Left renal cortex interstitium (tissue), 4 donors: ENCODE measurements around the gene TMOD2. TPM values are rescaled to one million over a fixed set of nuclear protein-coding genes. Genes with fewer than 3 reads are reported as not detected.

Experiments used
- DNase-seq, 4 donors: peaks; one replicate each; pipeline ENCODE4 v3.0.0-alpha.2; 2013; ENCODE audit warnings: low read depth in 4 of 4, low spot score in 2 of 4, missing footprints in 1 of 4
- polyA plus RNA-seq, 4 donors: library from polyadenylated mRNA; unstranded; fragments of 120-200 nt; gene quantifications; one replicate each; pipeline ENCODE4 v1.2.1, GENCODE V29; 2013; ENCODE audit not compliant: insufficient read length in 4 of 4

TMOD2 gene
- polyA plus RNA-seq, 4 donors = 4.0 to 5.8 (median 4.3) TPM

DNA sequence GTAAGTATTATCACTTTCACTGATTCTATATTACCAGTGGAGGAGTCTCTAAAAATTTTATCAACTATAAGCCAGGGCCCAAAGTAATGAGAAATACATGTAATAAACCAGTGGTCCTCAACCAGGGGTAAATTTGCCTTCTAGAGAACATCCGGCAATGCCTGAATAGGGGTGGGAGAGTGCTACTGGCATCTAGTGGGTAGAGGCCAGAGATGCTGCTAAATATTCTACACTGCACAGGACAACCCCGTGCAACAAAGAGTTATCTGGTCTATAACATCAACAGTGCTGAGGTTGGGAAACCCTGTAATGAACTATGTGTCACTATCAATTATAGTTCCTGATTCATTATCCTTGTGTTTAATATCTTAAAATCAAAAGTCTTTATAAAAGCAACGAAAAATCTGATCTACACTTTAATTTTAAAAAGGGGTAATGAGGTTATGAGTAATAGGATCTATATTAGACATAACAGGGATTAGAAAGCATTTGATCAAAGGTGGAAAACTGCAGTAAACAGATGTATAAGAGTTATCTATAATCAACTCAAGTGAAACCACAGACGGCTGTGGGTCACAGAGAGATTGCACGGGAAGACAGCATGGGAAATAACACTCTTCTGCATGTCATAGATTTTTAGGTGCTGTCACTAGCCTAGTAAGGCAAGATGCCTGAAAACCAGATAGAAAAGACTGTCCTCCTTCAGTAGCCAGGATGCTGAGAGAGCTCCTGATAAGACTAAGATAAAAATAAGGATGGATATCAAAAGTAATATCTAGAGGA lies 16.0 kb upstream of the TMOD2 start:
- DNase-seq = no peak

DNA sequence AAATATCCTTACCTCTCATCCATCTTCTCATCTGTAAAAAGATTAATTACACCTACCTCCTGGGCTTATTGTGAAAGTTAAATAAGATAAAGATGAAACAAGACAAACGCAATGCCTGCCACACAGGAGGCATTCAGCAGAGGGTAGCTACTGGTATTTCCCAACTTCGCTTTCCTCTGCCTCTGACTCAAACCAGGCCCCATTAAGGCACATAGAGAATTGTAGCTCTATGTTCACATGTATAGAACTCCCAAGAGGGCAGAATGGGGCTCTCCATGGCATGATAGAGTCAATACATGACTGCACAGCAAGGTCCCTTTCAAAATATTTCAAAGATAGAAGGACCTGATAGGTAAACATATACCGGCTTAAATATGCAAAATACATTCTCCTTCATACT lies 15.3 kb upstream of the TMOD2 start:
- DNase-seq = no peak

DNA sequence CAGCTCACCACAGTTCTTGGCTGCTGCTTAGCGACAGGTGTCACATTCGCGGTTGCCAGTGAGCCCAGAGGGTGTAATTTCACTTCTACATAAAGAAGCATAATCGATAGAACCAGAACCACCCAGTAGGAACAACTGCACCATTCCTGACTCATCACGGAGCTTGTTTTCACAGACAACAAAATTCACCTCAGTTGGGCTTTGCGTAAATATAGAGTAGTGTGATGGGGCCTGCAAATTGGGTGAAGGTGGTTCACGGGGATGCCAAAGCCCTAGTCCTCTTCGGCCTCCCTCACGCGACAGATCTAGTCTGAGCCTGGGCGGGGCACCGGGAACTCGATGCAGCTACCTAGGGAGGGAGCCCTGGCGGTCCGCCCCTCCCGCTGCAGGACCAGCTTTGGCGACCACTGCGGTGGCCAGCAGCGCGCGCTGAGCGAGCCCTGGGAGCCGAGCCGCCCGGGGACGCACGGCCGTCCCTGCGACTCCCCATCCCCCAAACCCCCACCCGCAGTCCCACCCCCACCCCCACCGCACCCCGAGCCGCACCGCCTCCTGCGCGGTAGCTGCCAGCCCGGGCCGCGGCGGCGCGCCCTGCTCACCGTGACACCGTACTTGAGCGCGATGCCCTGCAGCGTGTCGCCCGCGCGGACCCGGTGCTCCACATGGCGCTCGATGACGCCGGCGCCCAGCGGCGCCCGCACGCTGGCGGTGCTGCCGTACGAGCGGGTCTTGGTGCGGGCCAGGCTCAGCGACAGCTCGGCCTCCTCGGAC lies 14.5 kb upstream of the TMOD2 start:
- no peak for DNase-seq

DNA sequence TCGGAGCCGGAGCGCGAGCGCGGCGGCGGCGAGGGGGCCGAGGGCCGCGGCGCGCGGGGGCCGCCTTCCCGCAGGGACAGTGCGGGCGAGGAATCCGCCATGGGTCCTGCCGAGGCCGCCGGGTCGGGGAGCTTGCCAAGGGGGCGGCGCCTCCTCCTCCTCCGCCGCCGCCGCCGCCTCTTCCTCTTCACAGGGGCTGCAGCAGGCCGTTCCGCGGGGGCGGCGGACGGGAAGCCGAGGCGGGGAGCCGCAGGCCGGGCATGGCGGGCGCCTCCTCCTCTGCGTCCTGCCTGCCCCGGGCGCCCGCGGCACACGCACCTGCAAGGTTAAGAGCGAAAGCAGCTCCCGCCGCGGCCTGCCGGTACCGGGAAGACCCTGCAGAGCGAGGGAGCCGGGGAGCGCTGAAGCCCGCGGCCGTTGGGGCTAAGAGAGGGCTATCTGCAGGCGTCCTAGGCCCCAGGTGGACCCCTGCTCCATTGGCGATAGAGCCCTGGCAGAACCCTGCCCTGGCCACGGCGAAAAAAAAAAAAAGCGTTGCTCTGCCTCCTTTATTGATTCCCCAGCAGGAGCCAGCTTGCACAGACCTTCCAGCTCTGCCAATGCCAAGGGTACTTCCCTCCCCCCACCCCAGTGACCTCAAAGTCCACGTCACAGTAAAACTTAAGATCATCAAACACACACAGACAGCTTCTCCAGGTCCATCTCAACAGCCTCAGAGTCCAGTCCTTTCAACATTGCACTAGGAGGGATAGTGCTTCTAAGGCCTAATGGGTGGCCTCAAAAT lies 13.7 kb upstream of the TMOD2 start, which contains the start of gene LYSMD2:
Gene LYSMD2 (minus strand): TSS at position 134 of the 784 bp plus-strand sequence. CDS start 33 bp downstream, at position 101.
- DNase-seq = no peak

DNA sequence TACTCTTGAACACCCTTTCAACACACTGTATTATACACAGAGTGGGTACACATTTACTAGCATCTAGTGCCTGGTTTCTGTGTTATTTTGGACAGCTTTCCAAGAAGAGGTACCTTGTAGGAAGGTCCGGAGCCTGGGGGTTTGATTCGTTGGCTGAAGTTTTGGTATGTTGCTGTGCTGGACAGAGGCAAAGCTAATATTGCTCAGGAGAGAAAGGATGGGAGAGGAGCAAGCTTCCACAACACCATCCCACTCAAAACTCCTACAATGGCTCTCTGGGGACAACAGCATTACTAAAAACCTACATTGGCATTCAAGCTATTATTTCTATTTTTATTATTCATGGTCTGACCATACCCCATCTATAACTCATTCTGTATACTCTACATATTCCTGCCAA lies 12.8 kb upstream of the TMOD2 start:
- DNase-seq = no peak

DNA sequence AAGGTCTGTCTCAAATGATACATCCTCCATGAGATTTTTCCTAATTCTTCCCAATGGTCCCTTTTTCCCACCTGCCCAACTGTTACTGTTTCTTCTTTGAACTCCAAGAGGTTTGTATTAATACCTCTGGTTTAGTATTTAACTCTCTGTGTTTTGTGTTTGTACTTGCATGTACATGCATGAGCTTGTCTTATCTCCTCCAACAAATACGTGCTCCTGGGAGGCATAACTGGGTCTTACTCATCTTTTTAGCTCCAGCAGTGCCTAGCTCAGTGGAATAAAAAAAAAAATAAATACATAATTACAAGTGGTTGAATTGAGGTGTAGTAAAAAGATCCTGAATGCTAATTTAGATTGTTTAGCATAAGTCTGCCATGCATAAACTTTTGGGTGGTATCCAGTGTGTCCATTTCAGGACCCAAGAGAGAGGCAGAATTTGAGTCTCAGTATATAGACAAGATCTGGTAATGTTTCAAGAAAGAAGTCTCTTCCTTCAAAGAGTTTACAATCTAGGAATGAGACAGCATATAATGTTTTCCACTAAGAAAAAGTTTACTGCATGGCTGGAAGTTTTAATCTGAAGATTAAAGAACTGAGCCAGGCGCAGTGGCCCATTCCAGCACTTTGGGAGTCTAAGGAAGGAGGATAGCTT lies 12.2 kb upstream of the TMOD2 start:
- DNase-seq = no peak

DNA sequence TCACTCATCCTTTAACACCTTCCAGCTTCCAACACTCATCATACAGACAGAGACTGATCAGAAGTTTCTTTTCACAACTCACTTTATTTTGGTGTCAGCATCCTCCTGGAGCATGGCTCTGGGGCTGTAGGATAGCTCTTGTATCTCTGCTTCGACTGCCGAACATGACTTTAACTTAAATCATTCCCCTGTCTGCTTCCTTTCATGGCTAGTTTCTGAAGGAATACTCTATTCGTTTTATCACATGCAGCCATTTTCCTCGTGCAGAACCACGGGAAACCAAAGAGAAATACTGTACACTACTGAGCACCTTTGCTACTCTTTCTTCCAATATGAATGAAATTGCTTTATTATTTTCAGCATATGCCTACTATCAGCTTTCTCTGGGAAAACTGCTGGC lies 2.1 kb upstream of the TMOD2 start:
- DNase-seq = no peak

DNA sequence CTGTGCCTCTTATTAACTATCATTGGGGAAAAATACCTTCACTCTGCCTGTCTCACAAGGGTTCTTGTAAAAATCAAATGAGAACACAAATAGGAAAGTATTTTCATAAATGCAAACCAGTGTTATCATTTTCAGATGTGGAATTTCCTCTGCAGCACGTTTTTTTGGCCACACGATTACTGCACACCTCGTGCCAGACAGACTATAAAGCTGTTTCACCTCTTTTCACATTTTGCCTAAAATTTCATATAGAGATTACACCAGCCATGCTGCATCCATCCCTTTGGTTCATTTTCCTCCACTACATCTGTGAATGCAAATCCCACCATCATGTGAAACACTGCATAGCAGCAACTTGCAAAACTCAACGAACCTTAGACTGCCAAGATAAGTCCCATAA lies 1.2 kb upstream of the TMOD2 start:
- DNase-seq = no peak

DNA sequence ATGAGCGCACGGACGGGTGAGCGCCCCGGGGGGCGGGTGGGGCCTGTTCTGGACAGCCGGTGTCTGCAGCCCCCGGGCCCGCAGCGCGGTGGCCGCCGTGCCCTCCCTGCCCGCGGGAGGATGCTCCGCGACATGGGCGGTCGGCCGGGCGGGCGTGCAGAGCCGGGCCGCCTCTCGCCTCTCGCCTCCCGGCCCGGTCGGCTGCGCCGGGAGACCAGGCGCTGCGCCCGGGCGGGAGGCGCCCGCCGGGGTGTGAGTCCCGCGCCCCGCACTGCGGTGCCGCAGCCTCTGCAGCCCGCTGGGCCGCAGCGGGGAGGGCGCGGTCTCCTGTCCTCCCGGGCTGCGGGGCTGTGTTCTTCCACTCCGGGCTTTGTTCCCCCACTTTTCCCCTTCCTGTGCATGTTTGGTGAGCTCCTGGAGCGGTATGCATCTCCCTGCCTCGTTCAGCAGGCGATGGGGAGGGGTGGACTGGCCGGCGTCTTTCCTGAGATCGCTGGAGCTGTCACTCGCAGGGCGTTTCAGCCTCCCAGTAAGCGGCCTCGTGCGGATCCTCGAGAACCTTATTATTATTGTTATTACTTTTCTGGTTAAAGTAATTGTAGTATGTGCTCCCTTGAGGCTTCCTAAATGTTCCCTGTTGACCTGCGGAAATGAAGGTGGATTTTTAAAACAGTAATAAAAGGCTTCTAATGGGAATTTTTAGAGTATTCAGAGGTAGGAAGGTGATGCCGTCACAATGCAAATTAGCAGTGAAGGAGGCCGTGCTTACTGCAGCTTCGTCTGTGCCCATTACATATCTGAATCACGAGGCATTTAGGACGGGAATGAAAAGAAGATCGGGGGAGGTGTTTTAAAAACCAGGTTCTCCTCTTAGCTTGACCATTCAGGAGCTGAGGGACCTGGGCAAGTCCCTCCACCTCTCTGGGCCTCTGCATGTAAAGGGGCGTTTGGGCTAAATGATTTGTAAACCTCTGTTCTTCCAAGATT lies 593 bp downstream of the TMOD2 start:
- DNase-seq = no peak

DNA sequence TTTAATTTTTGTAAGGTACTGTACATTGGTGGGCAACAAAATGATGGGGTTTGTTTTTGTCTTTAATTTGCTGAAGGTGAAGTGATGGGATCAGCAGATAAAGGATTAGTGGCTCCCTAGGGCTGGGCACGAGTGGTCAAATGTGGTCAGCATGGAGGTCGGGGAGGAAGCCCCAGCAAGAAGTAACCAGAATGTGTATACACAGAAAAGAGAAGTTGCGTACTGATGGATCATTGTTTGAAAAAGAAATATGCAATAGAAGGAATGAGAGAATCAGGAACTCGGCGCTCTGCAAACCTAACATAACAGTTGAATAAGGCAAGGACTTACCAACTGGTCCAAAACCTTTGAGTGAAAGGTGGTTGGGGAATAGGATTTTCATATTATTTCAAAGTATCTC lies 1.5 kb downstream of the TMOD2 start:
- DNase-seq = no peak

DNA sequence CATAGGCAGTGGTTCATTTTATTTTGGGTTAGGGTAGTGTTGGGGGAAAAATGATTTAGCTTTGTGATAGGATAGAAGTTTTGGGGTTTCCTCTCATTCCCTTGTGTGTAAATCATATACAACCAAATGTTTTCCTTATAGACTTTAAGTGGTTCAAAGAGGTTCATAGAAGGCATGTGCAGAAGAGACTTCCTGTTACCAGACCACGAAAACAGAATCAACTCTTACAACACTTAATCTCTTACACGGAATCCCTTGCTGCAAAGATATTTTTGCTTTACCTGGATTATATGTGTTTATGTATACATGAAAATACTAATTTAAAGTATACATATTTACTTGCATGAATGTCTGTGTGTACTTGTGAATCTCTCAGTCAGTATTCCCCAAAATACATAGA lies 2.9 kb downstream of the TMOD2 start:
- DNase-seq = no peak

DNA sequence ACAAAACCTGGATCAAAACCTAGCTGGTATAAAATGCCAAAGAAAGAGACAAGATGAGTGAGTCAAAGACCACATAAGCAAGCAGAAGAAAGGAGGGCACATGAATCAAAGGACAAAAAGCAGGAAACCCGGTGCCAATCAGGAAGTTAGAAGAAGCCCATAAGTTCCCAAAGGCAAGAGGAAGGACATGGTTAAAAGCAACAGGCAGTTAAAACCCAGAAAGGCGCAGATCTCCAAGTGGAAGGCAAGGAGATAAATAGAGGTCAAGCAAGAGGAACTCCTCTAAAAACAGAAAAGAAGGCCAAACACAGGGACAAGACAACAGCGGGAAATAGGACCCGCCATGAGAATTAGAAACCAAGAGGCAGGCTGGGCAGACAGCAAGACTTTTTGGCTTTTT lies 4.4 kb downstream of the TMOD2 start:
- DNase-seq = no peak

DNA sequence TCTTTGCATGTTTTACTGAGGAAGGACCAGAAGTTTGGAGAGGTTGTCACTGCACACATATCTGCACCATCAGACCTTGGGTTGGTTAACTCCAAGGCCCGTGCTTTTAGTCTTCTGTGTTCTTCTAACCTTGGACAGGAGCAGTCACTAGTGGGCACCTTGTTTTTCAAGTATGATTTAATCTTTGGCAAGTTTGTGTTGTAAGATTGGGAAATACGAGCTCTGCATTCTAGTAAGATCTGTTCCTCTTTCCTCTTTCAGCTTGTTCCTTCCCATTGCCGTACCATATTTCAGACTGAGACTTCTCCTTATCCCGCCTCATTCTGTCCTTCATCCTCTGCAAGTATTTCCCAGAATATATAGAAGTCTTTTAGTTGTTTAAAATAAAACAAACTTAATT lies 5.1 kb downstream of the TMOD2 start:
- DNase-seq = no peak

DNA sequence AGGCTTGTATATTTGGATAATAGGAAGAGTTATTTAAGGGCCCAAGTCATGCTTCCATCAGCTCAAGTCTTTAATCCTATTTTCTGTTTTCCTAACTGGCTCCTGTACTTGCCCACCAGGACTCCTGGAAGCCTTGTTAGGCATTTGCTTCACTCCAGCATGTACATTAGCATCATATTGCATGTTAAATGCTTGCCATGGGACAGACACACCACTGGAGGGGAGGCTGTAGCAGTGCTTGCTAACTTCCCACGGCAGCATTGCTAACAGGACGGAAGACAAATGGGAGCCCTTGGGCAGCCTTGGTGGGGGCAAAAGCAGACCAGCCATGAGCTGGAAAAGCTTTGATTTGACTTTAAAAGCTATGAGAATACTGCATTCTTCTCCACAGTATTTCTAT lies 6.1 kb downstream of the TMOD2 start:
- DNase-seq = no peak

DNA sequence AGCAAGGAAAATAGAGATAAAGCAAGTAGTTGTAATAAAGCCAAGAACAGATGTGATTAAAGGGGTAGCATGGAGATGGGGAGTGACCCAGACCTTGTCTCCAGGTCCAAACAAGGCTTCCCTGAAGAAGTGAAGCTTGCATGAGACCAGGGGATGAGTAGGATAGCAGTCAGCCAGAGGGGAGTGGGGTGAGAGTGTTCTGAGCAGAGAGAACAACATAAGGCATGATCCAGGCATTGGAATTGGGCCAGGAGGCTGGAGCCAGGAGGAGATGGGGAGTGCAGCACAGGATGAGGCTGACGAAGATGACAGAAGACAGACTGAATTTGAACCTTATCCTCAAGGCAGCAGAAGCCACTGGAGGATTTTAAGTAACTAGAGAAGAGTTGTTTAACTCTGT lies 7.2 kb downstream of the TMOD2 start:
- DNase-seq = no peak

DNA sequence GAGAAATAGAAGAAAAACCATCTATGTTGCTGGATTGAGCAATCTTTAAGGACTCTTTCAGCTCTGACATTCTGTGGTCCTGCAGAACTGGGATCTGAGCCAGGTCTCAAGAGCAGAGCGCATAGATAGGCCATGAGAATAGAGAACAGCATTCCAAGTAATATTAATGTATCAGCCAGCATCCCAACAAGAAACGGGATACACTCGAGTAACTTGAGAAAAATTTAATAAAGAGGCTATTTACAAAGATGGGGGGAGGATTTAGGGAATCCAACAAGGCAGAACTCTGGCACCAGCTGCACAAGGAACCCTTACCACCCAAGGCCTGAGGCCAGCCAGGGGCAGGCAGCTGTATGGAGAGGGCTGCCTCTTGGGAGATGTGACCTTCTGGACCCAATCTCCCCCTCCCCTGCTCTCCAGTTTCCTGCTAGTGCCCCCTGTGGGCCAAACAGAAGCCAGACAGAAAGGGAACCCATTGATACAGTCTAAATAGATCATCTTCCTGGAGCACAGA lies 8.2 kb downstream of the TMOD2 start:
- no peak for DNase-seq

DNA sequence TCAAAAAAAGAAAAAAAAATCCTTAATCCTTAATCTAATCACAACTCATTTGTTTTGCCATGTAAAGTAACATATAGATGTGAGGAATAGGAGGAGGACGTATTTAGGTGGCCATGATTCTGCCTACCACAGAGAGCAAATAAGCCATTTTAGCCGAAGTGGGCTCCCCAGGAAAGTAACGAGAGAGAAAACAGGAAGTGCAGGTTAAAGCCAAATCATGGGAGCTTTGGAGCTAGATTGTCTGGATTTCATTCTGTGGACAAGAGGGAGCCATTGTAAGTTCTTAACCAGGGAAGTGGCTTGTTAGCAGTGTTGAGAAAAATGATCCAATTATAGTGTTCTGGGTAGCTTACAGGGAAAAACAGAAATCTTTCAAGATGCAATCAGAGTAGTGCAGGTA lies 9.4 kb downstream of the TMOD2 start:
- no peak for DNase-seq

DNA sequence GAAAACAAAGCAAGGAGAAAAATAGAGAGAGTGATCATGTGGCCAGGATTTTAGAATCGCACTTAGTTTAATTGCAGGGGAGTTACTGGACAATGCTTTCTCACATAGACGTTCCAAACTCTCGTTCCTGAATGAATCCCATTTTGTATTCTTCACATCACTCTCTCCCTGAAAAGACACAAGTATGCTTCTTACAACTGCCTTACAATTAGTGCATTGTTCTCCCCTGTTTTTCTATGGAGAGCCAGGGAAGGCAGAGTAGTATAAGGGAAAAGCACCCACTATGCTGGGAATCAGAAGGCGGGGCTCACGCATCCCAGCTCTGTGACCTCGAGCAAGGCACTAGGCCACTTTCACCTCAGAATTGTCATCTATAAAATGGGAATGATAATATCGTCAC lies 14.4 kb downstream of the TMOD2 start:
- no peak for DNase-seq

DNA sequence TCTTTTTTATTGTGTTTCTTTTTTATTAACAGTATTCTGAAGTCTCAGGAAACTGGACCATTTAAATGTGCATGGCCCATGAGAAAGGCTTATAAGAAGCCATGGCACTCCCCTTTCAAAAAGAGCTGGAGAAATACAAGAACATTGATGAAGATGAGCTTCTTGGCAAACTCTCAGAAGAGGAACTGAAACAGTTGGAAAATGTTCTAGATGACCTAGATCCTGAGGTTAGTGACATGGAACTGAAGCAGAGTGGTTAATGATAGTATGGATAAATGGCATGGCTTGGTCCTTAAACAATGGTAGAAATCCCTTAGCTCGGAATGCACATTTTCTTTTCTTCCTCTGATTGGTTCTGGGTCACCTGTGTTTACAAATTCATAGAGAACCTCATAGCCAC lies 14.9 kb downstream of the TMOD2 start:
- no peak for DNase-seq
